ENCODE results near the gene LIN9.

Gene LIN9

GRCh38 chr1:226250511-226250910, 58.5 kb downstream of the LIN9 start:
- Histone ChIP-seq H3K4me2 (ENCODE audit: low read length) (no peak overlapping the region), H3K36me3 (replicated peaks; ENCODE audit: low read depth, low read length) (peaks cover 24% of the 10 kb centered on the region), H3K79me2 (ENCODE audit: low read length) (no peaks in the 10 kb centered on the region), H3K9me3 (ENCODE audit: insufficient read depth, low read length) (no peaks in the 10 kb centered on the region), H3K27ac (ENCODE audit: low read length) (no peak overlapping the region), H3K4me3 (ENCODE audit: low read length) (no peak overlapping the region), H3K27me3 (ENCODE audit: low read depth, low read length) (no peaks in the 10 kb centered on the region), H3K9ac (ENCODE audit: low read length) (no peak overlapping the region), H3K4me1 (ENCODE audit: low read length) (peaks cover 29% of the 10 kb centered on the region), H4K20me1 (ENCODE audit: insufficient read depth, low read length) (no peaks in the 10 kb centered on the region), H2AFZ (ENCODE audit: low read depth, low read length) (no peak overlapping the region)
- TF ChIP-seq CTCF (IDR thresholded peaks at IDR 0.05; ENCODE audit: low read depth, low read length) (no peak), EZH2phosphoT487 (IDR thresholded peaks at IDR 0.05; ENCODE audit: low read depth) (no peak)

GRCh38 chr1:226248796-226249195, 60.2 kb downstream of the LIN9 start:
- peak overlapping the region; percentile 89 for H3K27ac ChIP-seq (ENCODE audit: low read length)
- H2AFZ ChIP-seq (ENCODE audit: low read depth, low read length) = no peak overlapping the region
- peaks cover 32% of the 10 kb centered on the region for H3K36me3 ChIP-seq (replicated peaks; ENCODE audit: low read depth, low read length)
- no peaks in the 10 kb centered on the region for H3K9me3 ChIP-seq (ENCODE audit: insufficient read depth, low read length)
- TF ChIP-seq EZH2phosphoT487 (IDR thresholded peaks at IDR 0.05; ENCODE audit: low read depth) (no peak), CTCF (IDR thresholded peaks at IDR 0.05; ENCODE audit: low read depth, low read length) (no peak)
- no peaks in the 10 kb centered on the region for H3K79me2 ChIP-seq (ENCODE audit: low read length)
- peaks cover 35% of the 10 kb centered on the region for H3K4me1 ChIP-seq (ENCODE audit: low read length)
- no peak overlapping the region for H3K4me3 ChIP-seq (ENCODE audit: low read length)
- peak overlapping the region; percentile 54 for H3K4me2 ChIP-seq (ENCODE audit: low read length)
- no peaks in the 10 kb centered on the region for H4K20me1 ChIP-seq (ENCODE audit: insufficient read depth, low read length)
- H3K9ac ChIP-seq (ENCODE audit: low read length) = no peak overlapping the region; the same call in 1 of the 2 replicates
- no peaks in the 10 kb centered on the region for H3K27me3 ChIP-seq (ENCODE audit: low read depth, low read length)

GRCh38 chr1:226248091-226248490, 60.9 kb downstream of the LIN9 start:
- H3K79me2 ChIP-seq (ENCODE audit: low read length) = no peaks in the 10 kb centered on the region
- TF ChIP-seq EZH2phosphoT487 (IDR thresholded peaks at IDR 0.05; ENCODE audit: low read depth) (no peak), CTCF (IDR thresholded peaks at IDR 0.05; ENCODE audit: low read depth, low read length) (no peak)
- no peaks in the 10 kb centered on the region for H4K20me1 ChIP-seq (ENCODE audit: insufficient read depth, low read length)
- H3K4me1 ChIP-seq (ENCODE audit: low read length) = peaks cover 35% of the 10 kb centered on the region
- H3K4me3 ChIP-seq (ENCODE audit: low read length) = peak overlapping the region; percentile 35
- H3K9me3 ChIP-seq (ENCODE audit: insufficient read depth, low read length) = no peaks in the 10 kb centered on the region
- peak overlapping the region; percentile 54 for H3K4me2 ChIP-seq (ENCODE audit: low read length)
- H3K9ac ChIP-seq (ENCODE audit: low read length) = peak overlapping the region; percentile 39
- H3K27me3 ChIP-seq (ENCODE audit: low read depth, low read length) = no peaks in the 10 kb centered on the region
- H3K36me3 ChIP-seq (replicated peaks; ENCODE audit: low read depth, low read length) = peaks cover 32% of the 10 kb centered on the region
- H3K27ac ChIP-seq (ENCODE audit: low read length) = peak overlapping the region; percentile 89
- no peak overlapping the region for H2AFZ ChIP-seq (ENCODE audit: low read depth, low read length)

GRCh38 chr1:226239421-226239820, 69.5 kb downstream of the LIN9 start:
- H3K27me3 ChIP-seq (ENCODE audit: low read depth, low read length) = no peaks in the 10 kb centered on the region
- H3K9ac ChIP-seq (ENCODE audit: low read length) = no peak overlapping the region
- H3K4me2 ChIP-seq (ENCODE audit: low read length) = no peak overlapping the region
- H3K27ac ChIP-seq (ENCODE audit: low read length) = no peak overlapping the region
- H4K20me1 ChIP-seq (ENCODE audit: insufficient read depth, low read length) = no peaks in the 10 kb centered on the region
- H3K36me3 ChIP-seq (replicated peaks; ENCODE audit: low read depth, low read length) = peaks cover 21% of the 10 kb centered on the region
- H3K9me3 ChIP-seq (ENCODE audit: insufficient read depth, low read length) = no peaks in the 10 kb centered on the region
- H2AFZ ChIP-seq (ENCODE audit: low read depth, low read length) = no peak overlapping the region
- no peak overlapping the region for H3K4me3 ChIP-seq (ENCODE audit: low read length)
- H3K4me1 ChIP-seq (ENCODE audit: low read length) = peaks cover 4% of the 10 kb centered on the region
- no peak for TF ChIP-seq EZH2phosphoT487 (IDR thresholded peaks at IDR 0.05; ENCODE audit: low read depth)
- TF ChIP-seq CTCF (IDR thresholded peaks at IDR 0.05; ENCODE audit: low read depth, low read length) = no peak
- no peaks in the 10 kb centered on the region for H3K79me2 ChIP-seq (ENCODE audit: low read length)
